Osteocyte (in vitro differentiated cells): ENCODE measurements around the gene FHL1. TPM values are rescaled to one million over a fixed set of nuclear protein-coding genes. Genes with fewer than 3 reads are reported as not detected.
"Not testable (repeated sequence)": the region's sequence is repeated elsewhere in the genome, so short reads cannot be mapped to it uniquely, and the experiment has no call there.

ENCODE experiments used
- DNase-seq: peaks from one replicate; pipeline ENCODE4 v3.0.0; 2021; ENCODE audit warnings: mixed read lengths; ENCODE audit not compliant: unreplicated experiment; ENCODE audit errors: extremely low spot score
- H3K27ac Mint-ChIP-seq: one replicate; pipeline ENCODE4 v1.8.0; 2021; ENCODE audit warnings: mild to moderate bottlenecking, mixed read lengths; ENCODE audit not compliant: unreplicated experiment
- H3K27me3 Mint-ChIP-seq: one replicate; pipeline ENCODE4 v1.8.0; 2021; ENCODE audit warnings: mixed read lengths; ENCODE audit not compliant: unreplicated experiment
- H3K36me3 Mint-ChIP-seq: one replicate; pipeline ENCODE4 v1.8.0; 2021; ENCODE audit warnings: mixed read lengths; ENCODE audit not compliant: unreplicated experiment
- H3K4me1 Mint-ChIP-seq: one replicate; pipeline ENCODE4 v1.8.0; 2021; ENCODE audit warnings: mixed read lengths; ENCODE audit not compliant: unreplicated experiment
- H3K4me3 Mint-ChIP-seq: one replicate; pipeline ENCODE4 v1.8.0; 2021; ENCODE audit warnings: mild to moderate bottlenecking, moderate library complexity, mixed read lengths; ENCODE audit not compliant: unreplicated experiment
- H3K9me3 Mint-ChIP-seq: one replicate; pipeline ENCODE4 v1.8.0; 2021; ENCODE audit warnings: mixed read lengths; ENCODE audit not compliant: unreplicated experiment
- total RNA-seq: library from RNA; stranded (reverse); gene quantifications from 2 replicates; pipeline ENCODE4 v1.2.1, GENCODE V29; 2021
- TF ChIP-seq, protein P1 (sequence below): fragments of 200-600 bp; sonication (generic); IDR thresholded peaks from 2 replicates; pipeline ENCODE4 v1.5.0; 2021; ENCODE audit warnings: antibody characterized with exemption, mild to moderate bottlenecking, moderate library complexity

Gene FHL1
- total RNA-seq, 1 donor from 2014 or later: 1,725 TPM

- H3K36me3 Mint-ChIP-seq: peaks cover 54% of the 10 kb centered on the region
- no peaks in the 10 kb centered on the region for H3K9me3 Mint-ChIP-seq
- no peak for DNase-seq
- no peaks in the 10 kb centered on the region for H3K27me3 Mint-ChIP-seq
- peaks cover 9% of the 10 kb centered on the region for H3K4me1 Mint-ChIP-seq
- H3K27ac Mint-ChIP-seq: no peak overlapping the region
- TF ChIP-seq, protein P1, sequence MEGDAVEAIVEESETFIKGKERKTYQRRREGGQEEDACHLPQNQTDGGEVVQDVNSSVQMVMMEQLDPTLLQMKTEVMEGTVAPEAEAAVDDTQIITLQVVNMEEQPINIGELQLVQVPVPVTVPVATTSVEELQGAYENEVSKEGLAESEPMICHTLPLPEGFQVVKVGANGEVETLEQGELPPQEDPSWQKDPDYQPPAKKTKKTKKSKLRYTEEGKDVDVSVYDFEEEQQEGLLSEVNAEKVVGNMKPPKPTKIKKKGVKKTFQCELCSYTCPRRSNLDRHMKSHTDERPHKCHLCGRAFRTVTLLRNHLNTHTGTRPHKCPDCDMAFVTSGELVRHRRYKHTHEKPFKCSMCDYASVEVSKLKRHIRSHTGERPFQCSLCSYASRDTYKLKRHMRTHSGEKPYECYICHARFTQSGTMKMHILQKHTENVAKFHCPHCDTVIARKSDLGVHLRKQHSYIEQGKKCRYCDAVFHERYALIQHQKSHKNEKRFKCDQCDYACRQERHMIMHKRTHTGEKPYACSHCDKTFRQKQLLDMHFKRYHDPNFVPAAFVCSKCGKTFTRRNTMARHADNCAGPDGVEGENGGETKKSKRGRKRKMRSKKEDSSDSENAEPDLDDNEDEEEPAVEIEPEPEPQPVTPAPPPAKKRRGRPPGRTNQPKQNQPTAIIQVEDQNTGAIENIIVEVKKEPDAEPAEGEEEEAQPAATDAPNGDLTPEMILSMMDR: no peak
- no peak overlapping the region for H3K4me3 Mint-ChIP-seq
Observed at GRCh38 chrX:136221851-136222513, 74.6 kb downstream of the FHL1 start.

DNA sequence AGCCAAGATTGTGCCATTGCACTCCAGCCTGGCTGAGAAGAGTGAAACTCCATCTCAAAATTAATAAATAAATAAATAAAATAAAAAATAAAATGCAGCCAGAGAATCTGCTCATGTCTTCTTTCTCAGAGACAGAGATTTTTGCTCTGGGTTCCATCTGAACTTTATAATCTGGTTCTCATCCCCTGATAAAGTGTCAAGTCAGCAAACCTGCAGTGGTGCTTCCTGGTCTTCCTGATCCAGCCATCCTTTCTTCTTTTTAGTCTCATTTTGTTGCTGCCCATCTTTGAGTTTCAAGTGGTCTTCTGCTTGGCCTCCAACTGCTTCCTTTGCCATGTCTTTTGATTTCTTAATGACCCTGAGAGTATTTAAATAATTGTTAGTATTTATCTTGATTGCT lies 79.7 kb downstream of the FHL1 start:
- Mint-ChIP-seq H3K4me3 (no peak overlapping the region), H3K27me3 (no peaks in the 10 kb centered on the region), H3K4me1 (peaks cover 3% of the 10 kb centered on the region), H3K27ac (peak overlapping the region; percentile 25), H3K9me3 (no peaks in the 10 kb centered on the region), H3K36me3 (peaks cover 41% of the 10 kb centered on the region)
- TF ChIP-seq, protein P1: no peak
- no peak for DNase-seq

GRCh38 chrX:136227948-136228838 lies 80.9 kb downstream of the FHL1 start:
- H3K4me3 Mint-ChIP-seq: no peak overlapping the region
- no peak for DNase-seq
- H3K9me3 Mint-ChIP-seq: no peaks in the 10 kb centered on the region
- no peaks in the 10 kb centered on the region for H3K27me3 Mint-ChIP-seq
- TF ChIP-seq, protein P1: no peak
- peaks cover 1% of the 10 kb centered on the region for H3K4me1 Mint-ChIP-seq
- peaks cover 40% of the 10 kb centered on the region for H3K36me3 Mint-ChIP-seq
- H3K27ac Mint-ChIP-seq: no peak overlapping the region

- Mint-ChIP-seq H3K9me3 (no peaks in the 10 kb centered on the region), H3K4me3 (no peak overlapping the region), H3K36me3 (peaks cover 38% of the 10 kb centered on the region), H3K27me3 (no peaks in the 10 kb centered on the region), H3K4me1 (peaks cover 1% of the 10 kb centered on the region), H3K27ac (no peak overlapping the region)
- DNase-seq: no peak
- TF ChIP-seq, protein P1: no peak
Observed at GRCh38 chrX:136228839-136229207, 81.5 kb downstream of the FHL1 start.

- Mint-ChIP-seq H3K9me3 (no peaks in the 10 kb centered on the region), H3K4me1 (no peaks in the 10 kb centered on the region), H3K4me3 (no peak overlapping the region), H3K27ac (no peak overlapping the region), H3K27me3 (no peaks in the 10 kb centered on the region), H3K36me3 (peaks cover 44% of the 10 kb centered on the region)
- DNase-seq: no peak
- TF ChIP-seq, protein P1: no peak
Observed at GRCh38 chrX:136237074-136237473, 89.7 kb downstream of the FHL1 start.

DNA sequence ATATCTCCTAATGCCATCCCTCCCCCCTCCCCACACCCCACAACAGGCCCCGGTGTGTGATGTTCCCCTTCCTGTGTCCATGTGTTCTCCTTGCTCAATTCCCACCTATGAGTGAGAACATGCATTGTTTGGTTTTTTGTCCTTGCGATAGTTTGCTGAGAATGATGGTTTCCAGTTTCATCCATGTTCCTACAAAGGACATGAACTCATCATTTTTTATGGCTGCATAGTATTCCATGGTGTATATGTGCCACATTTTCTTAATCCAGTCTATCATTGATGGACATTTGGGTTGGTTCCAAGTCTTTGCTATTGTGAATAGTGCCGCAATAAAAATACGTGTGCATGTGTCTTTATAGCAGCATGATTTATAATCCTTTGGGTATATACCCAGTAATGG lies 90.5 kb downstream of the FHL1 start:
- not testable (repeated sequence) for H3K27me3 Mint-ChIP-seq, H3K9me3 Mint-ChIP-seq, H3K27ac Mint-ChIP-seq, DNase-seq, H3K4me3 Mint-ChIP-seq, H3K4me1 Mint-ChIP-seq
- peaks cover 49% of the 10 kb centered on the region for H3K36me3 Mint-ChIP-seq
